Activated naive CD8-positive, alpha-beta T cell treated with anti-CD3 and anti-CD28 coated beads, Interleukin-2, amount 10 ng/mL, durations not matched to agents 7 days and 5 days (primary cell): ENCODE measurements around the gene PPIC. TPM values are rescaled to one million over a fixed set of nuclear protein-coding genes. Genes with fewer than 3 reads are reported as not detected.

Source experiments
- total RNA-seq, 2 experiments: library from RNA; stranded (reverse); gene quantifications; one replicate each; pipeline ENCODE4 v1.2.3, GENCODE V29; 2021

The PPIC gene
- total RNA-seq, 2 experiments from 2014 or later: not detected

Other genes with a start within 250 kb of the PPIC start
- gene SNX24, start 191.1 kb downstream of the PPIC start, total RNA-seq: 1 to 10 TPM; 3.2 to 3.4 TPM
- gene PRDM6, start 52.5 kb upstream of the PPIC start, total RNA-seq: not detected